NCI-H2081 treated with DMSO at 0.1 percent for 48 hours (cell line): ENCODE data around the gene SLC23A1.

Experiments used
- DNase-seq: peaks from one replicate; lab custom pipeline; 2025; lab: John Stamatoyannopoulos, UW

SLC23A1 gene

GRCh38 chr5:139406963-139407362 lies 23.9 kb upstream of the SLC23A1 start:
- DNase-seq, result no peak

GRCh38 chr5:139404484-139404840 lies 21.4 kb upstream of the SLC23A1 start:
- DNase-seq, result no peak

GRCh38 chr5:139403787-139404483 lies 20.8 kb upstream of the SLC23A1 start, which contains the start of gene SPATA24:
Gene SPATA24, minus strand, starts transcription at chr5:139404089. Its CDS starts 29 bp downstream, at chr5:139404060.
- DNase-seq, result peak; percentile 57

DNA sequence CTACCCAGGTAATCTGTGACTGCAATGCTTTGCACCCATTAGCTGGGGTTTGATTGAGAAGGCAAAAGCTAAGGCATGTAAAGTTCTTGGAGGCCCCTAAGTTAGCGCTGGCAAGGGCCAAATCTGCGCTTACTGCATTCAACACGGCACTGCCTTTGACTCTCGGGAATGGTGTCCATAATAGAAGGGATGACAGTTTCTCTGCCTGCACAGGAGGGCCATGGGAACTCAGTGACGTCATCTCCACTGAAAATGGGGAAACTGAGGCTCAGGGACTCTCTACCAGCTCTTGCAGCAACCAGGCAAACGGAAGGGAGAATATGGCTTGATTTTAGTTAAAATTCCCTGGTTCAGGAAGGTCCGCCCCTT lies 20.3 kb upstream of the SLC23A1 start:
- no peak for DNase-seq

GRCh38 chr5:139402561-139403158 lies 19.6 kb upstream of the SLC23A1 start:
- no peak for DNase-seq

GRCh38 chr5:139401546-139401945 lies 18.4 kb upstream of the SLC23A1 start:
- DNase-seq, result no peak

DNA sequence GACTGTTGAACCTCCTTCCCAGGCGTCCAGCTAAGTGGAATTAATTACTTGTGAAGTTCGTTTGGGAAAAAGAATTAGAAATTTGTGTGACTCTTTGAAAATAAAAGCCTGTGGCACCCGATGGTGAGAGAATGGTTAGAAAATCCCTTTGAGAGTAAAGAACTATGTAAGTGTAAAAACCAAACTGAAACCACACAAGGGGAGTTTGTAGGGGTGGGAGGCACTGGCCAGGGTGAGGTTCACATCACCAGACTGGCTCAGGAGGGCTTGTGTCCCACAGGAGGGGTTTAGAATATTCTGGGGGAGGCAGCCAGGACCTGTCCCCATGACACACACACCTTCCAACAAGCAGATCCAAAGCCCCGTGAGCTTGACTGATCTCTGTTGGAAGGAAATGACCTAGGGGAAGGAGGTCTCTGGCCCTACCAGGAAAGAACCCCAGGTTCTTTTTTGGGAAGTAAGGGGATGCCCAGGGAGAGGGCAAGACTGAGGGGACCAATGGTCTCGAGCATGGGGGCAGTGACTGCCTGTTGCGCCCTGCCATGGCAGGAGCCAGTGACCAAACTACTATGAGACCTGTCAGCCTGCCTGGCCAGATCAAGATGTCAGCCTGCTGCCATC lies 16.5 kb upstream of the SLC23A1 start:
- no peak for DNase-seq

DNA sequence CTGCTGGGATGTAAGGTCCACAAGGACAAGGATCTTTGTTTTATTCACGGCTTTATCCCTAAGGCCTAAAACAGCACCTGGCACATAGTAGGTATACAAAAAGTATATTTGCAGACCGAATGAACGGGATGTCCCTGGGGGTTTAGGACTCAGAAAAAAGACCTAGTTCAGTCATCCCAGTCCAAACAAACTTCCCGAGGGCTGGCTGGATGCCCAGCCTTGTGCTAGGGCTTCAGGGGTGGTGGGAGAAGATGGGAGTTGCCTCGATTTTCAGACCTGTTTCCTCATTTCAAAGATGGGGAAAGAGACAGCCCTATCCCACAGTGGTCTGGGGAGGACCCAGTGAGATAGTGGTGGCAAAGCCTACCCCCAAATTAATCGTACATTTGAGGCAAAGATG lies 14.8 kb upstream of the SLC23A1 start:
- no peak for DNase-seq

GRCh38 chr5:139396691-139397090 lies 13.6 kb upstream of the SLC23A1 start:
- DNase-seq, result no peak

- no peak for DNase-seq
These were observed 12.9 kb upstream of the SLC23A1 start for GRCh38 chr5:139395844-139396640.

GRCh38 chr5:139394654-139395566 lies 11.8 kb upstream of the SLC23A1 start, which contains the start of gene PROB1:
Gene PROB1, minus strand, starts transcription at chr5:139395104. Its CDS starts 23 bp downstream, at chr5:139395081.
- no peak for DNase-seq

DNA sequence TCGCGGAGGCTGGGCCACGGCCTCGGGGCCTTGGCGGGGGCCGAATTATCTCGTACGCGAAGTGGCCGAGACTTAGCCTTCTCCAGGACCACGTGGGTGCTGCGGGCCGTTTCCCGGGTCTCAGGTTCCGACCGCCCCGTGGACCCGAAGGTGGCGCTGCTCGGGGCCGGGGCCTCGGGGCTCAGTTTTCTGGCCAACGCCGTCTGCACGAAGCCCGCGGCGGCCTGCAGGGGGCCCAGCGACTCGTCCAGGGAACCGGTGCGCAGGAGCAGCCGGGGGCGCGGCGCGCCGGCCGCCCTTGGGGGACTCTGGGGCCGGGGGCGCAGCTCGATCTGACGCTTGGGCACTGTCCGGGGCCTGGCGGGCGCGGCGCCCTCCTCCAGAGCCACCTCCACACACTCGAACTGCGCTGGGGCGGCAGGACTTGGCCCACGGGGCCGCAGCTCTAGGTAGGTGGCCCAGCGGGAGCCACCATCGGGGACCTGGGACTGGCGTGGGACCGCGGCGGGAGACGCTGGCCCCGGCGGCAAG lies 11.1 kb upstream of the SLC23A1 start:
- DNase-seq, result no peak

- DNase-seq, result no peak
These were observed 10.5 kb upstream of the SLC23A1 start for GRCh38 chr5:139393497-139394122.

DNA sequence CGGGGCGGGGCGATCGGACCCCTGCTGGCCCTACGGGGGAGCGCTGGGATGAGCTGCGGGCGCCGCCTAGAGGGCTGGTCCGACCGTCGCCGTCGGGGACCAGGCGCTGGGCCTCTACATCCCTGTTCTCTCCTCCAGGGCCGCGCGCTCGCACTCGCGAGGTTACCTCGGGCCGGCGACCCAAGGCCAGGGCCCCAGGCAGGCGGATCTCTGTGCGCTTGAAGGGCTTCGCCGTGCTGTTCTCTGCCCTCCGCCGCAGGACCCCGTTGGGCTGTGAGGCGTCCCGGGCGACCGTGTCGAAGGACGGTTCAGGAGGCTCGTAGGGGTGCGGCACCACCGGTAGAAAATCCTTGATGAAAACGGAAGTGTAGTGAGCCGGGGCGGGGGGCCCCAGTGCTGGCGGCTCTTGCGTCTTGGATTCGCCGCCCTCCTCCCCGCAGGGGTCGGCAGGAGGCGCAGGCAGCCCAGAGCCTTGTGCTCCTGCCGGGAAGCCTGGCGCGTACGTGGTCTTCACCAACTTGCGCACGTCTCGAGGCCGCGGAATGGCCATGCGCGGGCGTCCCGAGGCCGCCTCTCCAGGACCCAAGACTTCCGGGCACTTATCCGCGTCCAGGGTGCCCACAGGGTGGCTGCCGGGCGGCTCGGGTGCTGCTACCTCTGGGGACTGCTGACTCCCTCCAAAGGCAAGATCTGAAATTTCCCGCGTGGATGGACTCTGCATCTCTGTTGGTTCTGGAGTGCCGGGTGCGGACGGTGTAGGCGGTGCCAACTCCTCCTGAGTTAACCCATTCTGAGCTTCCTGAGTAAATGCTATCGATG lies 9.8 kb upstream of the SLC23A1 start:
- no peak for DNase-seq

DNA sequence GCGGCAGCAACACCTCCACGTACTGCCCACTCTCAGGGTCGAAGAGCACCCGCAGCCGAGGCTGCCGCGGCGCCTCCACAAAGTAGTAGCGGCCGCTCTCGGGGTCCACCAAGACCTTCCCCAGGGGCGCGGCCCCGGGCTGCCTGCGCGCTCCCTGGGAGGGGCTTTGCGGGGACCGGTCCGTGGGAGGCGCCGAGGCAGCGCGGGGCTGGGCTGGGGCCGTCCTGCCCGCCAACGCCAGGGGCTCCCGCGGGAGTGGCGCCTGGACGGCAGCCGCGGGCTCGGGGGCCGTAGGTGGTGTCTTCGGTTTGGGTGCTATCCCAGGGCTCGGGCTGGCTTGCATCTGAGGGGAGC lies 9.2 kb upstream of the SLC23A1 start:
- no peak for DNase-seq

DNA sequence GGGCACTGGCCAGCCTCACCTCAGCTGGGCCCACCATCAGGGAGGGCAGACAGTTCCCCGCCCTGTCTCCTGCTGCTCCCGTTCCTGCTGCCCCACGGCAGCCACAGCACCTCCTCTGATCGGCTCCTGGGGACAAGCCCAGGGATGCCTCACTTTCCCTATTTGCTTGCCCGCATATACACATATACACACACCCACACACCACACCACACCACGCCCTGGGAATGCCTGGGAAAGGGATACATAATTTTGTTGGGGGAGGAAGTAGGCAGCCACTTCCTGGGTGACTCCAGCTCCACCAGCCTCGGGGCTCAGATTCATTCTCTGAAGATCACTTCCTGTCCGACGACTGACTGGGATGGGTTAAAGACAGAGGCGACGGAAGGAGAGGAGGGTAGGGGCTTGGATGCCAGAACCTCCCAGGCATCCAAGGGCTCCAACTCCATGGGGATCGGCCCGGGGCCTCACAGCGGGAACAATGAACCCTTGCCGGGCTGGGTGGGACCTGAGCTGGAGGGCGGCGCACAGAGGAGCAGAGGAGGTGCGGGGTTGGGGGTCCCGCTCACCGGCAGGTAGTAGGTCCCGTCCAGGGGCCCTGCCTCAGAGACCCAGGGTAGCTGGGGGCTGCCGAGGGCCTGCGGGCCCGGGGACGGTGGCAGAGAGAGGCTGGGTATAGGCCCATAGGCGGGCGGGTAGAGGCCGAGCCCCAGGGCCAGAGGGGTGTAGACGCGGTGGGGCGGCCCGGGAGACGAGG lies 8.7 kb upstream of the SLC23A1 start:
- no peak for DNase-seq

DNA sequence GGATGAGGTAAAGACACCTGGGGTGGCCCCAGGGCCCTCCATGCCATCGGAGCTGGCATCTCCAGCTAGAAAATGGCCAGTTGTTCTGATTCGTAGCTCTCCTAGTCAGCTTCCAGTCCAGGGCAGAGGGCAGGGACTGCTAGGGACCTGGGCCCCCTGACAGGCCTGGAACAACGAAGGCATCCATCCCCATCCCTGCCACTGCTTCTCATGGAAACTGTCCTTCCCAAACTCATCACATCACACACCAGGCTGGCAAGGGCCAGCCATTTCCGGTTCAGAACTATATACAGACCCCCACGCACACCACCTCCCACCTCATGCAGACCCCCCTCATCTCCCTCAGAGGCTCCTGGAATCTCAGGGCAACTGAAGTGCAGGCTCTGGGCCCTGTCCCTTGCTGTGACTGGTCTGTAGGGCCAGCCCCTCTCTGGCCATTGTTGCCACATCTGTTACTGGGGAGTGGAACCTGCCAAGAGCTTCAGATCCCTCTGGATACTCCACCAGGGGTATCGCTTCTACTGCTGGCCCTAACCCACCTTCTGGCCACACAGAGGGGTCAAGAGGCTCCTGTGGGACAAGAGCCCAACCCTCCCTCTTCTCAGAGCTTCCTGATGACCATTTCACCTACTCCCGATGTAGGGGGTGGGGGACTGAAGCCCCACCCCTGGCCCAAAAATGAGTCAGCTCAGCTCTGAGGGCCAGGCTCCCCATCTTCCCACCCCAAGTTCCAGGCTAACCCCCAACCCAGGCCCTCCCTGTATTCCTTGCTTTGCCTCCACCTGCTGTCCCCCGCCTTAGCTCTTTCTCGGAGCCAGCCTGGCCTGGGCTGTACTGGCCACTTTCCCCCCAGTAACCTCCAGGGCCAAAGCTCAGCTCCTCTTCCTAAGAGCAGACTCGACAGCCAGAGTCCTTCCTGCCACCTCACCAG lies 7.8 kb upstream of the SLC23A1 start:
- no peak for DNase-seq
